HG02759 (cell line): ENCODE results near the gene EFCAB13.

ENCODE experiments used
- ATAC-seq: cut with Tn5 transposase; IDR thresholded peaks from one replicate; pipeline ENCODE4 v1.9.1; 2021; ENCODE audit warnings: mild to moderate bottlenecking, moderate library complexity; ENCODE audit not compliant: unreplicated experiment

The EFCAB13 gene, protein sequence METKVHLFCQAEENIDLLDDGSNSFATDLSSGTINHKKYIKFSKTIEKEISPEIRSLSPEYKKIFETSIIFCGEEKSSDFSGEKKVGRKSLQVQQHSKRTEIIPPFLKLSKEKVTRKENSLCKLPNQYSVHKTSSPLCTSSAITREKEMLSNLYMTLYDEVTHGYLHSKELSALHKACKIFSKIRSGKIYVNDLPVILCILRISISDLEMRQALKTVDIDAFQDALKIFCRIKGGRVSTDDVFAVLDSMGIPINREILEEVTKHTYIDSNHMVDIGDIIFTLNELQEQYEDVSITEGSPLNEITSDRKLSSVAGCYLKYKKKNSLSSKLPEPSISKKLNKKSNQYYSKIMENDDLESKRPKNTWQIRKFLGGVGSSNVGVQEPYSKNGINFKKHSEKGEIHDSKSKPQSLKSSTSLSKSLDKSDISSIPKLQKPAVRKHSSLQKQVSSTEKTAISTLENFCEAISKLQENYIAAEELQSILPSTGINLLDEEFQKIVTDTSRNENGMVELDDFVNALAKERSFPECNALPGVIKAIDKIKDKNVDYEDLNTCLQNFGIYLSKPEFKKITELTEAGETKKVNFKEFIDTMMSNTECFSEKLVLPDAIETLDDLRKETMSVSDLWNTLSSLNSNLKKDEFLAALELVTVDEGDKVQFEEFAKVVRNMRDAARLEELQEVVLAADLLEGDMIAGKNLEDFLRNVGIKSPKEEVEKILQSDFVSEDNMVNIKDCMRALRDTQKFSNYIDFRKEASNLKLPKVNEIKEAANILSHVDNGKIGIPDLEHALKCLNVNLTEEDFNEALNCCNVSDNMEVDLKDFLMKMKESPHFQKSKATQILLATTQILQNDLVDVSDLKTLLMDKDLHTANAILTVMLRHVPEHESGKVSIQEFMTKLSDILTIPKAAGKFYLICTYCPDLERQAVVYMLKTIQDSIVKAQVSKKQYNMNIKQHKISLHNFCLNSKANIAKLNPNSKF

GRCh38 chr17:47323382-47324223 lies at the start of gene EFCAB13:
EFCAB13 (plus strand) TSS chr17:47323955; CDS start chr17:47328354, 4,399 bp downstream.
- ATAC-seq = peak; percentile 91

- no peak for ATAC-seq
These were observed 49.3 kb upstream of the EFCAB13 start for GRCh38 chr17:47274319-47275069.

DNA sequence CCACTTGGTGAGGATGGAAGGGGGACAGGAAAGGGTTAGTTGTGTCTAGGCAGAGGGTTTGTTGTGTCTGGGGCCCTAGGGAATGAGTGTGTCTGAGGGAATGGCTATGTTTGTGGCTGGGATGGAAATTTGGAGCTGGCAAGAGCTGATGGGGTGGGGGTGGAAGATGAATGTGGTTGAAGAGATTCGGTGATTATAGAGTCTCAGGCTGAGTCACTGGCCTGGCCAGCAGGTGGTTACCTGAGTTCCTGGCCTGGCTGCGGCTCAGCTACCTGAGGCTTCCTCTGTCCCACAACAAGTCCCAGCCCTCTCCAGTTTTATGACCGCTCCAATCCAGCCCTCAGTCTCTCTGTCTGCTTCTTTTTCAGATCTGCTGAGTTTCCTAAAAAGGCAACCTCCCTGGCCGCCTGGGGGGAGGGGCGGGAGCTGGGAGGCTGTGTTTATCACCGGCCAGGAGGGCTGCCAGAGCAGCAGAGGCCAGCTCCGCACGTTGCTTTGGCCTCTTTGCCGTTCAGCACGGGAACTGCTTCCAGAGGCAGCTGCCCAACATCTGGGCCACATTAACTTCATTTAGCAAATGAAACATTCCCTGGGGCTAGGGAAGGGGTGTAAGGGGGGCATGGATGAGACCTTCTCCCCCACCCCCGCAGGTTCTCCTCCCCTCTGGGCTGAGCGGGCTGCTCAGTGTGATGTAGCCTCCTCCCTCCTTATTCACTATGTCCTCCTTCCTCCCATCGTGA lies 48.3 kb upstream of the EFCAB13 start:
- ATAC-seq = no peak

GRCh38 chr17:47276444-47276843 lies 47.3 kb upstream of the EFCAB13 start:
- ATAC-seq = no peak

GRCh38 chr17:47276868-47277267 lies 46.9 kb upstream of the EFCAB13 start:
- no peak for ATAC-seq

DNA sequence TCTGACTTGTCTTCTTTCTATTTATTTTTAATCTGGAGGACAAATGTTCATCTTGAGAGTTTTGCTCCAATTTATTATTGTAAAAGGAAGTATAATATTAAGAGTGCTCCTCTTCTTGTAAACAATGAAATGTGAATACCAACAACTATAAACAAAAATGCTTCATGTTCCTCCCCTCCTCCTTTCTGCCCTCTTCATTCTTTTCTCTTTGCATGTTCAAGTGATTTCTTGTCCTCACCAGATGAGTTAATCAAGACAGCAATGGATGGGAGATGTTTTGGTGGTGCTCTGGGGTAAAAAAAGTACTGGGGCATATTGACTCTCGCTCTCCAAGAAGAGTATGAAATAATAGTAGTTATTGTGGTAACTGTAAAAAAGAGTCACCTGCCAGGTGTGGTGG lies 45.8 kb upstream of the EFCAB13 start:
- ATAC-seq = no peak

GRCh38 chr17:47278561-47278960 lies 45.2 kb upstream of the EFCAB13 start:
- ATAC-seq = no peak

DNA sequence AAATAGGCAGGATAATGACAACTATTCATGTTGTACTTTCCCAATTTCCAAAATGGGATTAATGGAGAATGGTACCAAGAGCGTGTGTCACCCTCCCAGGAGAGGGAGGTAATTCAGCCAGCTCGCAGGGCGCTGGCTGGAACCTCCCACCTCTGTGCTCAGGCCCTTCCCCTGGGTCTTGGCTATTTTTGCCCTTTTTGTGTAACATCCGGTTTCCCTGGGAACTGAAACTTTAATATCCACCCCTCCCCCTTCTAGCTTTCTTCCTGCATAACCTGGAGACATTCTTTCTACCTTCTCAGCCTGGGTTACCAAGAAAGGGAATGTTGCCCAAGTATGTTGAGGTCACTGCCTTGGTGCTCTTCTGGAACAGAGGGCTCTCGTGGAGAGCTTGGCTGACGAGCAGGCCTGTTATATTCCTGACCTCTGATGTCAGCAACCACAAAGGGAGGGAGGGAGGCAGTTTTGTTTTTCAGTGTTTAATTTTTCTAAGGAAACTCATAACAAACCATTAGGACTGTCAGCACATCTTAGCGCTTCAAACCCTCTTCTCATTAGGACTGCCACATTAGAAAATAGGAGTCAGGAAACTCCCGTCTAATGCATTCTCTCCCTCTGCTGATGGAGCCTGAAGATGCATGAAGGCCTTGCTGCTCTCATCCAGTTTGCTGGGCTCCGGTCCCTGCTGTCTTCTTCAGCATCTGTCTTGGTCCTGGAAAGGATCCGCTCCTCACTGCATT lies 44.5 kb upstream of the EFCAB13 start:
- peak; percentile 71 for ATAC-seq

DNA sequence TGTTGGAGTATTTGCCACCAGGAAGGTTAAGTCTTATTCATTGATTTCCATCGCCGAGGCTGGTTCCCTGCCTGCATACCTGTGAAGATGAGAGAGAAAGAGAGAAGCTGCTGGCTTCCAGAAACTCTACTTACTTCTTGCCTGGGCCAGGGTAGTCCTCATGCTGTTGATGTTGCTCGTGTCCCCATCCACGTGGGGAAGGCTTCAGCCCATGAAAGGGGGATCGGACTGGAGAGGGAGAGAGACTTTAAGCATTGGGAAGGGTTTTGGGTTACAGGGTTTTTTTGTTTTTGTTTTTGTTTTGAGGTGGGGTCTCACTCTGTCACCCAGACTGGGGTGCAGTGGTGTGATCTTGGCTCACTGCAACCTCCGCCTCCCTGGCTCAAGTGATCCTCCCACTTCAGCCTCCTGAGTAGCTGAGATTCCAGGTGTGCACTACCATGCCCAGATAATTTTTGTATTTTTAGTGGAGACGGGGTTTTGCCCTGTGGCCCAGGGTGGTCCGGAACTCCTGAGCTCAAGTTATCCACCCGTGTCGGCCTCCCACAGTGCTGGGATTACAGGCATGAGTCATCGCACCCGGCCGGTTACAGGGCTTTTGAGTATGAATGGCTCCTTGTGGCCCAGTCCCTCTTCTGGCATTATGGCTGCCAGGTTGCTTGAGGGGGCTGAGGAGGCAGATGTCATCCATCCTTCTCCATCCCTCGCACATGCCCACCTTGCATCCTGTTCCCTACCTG lies 43.5 kb upstream of the EFCAB13 start:
- no peak for ATAC-seq

- ATAC-seq = no peak
These were observed 42.5 kb upstream of the EFCAB13 start for GRCh38 chr17:47281216-47281615.

DNA sequence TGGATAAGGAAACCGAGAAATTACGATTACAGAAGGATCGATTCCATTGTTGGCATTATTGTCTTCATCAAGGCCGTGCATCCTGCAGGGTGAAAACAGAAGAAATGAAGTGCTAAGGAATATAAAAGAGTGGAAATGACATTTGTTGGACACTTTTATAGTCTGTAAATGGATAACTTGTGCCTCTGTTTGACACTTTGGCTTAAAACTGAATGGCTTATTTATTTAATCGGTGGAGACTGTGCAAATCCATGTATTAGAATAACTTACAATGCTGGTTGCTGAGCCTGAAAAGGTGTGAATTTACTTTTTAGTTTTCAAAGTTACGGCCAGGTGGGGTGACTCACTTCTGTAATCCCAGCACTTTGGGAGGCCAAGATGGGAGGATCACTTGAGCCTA lies 38.8 kb upstream of the EFCAB13 start:
- no peak for ATAC-seq

DNA sequence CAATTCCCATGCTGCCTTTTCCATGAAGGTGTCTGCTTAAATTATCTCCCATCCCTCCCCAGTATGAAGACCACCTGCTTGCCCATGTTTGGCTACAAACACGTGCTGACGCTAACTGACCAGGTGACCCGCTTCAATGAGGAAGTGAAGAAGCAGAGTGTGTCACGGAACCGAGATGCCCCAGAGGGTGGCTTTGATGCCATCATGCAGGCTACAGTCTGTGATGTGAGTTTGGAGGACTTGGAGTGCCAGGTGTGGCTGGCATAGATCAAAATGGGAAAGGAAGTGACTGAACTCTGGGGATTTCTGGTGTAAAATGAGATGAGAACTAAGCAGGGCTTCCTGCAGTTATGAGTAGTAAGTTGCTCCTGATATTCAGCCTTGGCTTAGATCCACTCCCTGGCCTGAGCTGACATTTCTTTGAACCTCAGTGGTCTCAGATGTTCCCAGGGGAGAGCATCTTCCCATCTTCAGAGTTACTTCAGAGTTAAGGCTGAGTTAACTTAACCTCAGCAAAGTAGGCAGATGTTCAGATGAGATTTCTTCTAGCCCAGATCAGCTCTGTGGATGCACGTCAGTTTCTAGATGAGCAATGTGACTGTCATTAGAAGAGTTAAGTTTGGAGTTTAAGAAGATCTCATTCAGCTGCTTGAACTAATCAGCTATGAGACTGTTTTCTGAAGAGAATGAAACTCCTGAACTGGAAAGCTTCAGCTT lies 37.4 kb upstream of the EFCAB13 start:
- ATAC-seq = peak; percentile 81

DNA sequence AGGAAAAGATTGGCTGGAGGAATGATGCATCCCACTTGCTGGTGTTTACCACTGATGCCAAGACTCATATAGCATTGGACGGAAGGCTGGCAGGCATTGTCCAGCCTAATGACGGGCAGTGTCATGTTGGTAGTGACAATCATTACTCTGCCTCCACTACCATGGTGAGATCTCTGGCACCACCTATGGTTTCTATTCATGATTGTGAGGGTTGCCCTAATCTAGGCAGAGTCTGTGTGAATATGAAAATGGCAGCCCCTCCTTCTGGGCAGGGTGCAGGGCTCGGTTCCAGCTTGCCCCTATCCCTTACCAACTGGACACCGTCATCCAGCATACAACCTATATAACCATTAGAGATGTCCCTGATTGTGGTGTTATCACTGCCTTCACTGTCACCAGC lies 36.7 kb upstream of the EFCAB13 start:
- ATAC-seq = no peak

DNA sequence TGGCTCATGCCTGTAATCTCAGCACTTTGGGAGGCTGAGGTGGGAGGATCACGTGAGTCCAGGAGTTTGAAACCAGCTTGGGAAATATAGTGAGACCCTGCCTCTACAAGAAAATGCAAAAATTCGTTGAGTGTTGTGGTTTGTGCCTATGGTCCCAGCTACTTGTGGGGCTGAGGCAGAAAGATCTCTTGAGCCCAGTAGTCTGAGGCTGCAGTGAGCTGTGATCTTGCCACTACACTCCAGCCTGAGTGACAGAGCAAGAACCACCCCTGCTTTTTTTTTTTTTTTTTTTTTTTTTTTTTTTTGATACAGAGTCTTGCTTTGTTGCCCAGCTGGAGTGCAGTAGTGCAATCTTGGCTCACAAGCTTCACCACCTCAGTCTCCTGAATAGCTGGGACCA lies 36.1 kb upstream of the EFCAB13 start:
- ATAC-seq = no peak

DNA sequence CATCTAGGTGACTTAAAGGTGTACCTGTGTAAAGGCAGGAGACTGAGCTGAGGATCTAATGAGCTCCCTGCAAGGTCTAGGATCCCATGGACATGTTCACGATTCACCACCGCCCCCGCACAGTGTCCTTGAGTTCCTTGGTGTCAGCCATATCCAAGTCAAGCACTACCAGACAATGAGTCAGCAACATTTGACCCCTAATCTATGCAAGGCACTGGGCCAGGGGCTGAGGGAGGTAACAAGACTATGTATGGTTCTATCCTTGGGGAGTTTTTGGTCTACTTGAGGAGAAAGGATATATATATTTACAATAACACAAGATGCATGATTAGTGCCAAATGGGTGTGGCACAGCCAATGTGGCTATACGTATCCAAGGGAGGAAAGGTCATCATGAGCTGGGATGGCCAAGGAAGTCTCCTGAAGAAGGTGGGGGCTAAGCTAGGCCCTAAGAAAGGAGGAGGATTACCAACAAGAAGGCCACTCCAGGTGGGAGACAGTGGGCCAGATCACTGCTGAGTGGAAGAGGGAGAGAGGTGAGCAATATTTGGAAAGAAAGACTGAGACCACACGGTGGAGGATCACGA lies 35.1 kb upstream of the EFCAB13 start:
- no peak for ATAC-seq

- ATAC-seq = no peak
These were observed 34.5 kb upstream of the EFCAB13 start for GRCh38 chr17:47289302-47289701.

DNA sequence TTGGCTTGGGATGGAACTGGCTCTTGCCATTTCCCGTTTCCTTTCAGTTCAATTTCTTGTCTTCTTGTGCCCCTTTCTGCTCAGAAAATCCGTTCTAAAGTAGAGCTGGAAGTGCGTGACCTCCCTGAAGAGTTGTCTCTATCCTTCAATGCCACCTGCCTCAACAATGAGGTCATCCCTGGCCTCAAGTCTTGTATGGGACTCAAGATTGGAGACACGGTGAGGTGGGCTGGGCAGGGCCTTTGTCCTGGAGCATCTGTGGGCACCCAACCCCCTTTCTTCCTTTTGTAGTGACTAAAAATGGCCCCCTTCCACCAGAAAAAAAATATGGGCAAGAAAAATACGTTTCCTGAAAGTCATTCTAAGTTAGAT lies 32.9 kb upstream of the EFCAB13 start:
- no peak for ATAC-seq
